Renal cortex interstitium (tissue), 11 donors: ENCODE data around the gene SEBOX. TPM values are rescaled to one million over a fixed set of nuclear protein-coding genes. Genes with fewer than 3 reads are reported as not detected.
A peak's percentile ranks its signal among the peaks of the same experiment; 100 is the strongest.

Experiments
- DNase-seq, 11 donors: peaks; one replicate each; pipeline ENCODE4 v3.0.0-alpha.2; 2013; ENCODE audit warnings: low read depth in 9 of 11, low spot score in 4 of 11; ENCODE audit errors: extremely low read depth in 1 of 11
- polyA plus RNA-seq, 3 donors: library from polyadenylated mRNA; unstranded; fragments of 120-200 nt; gene quantifications; one replicate each; pipeline ENCODE4 v1.2.1, GENCODE V29; 2013; ENCODE audit not compliant: insufficient read length in 3 of 3

Gene SEBOX
- polyA plus RNA-seq, 3 donors, result not detected

GRCh38 chr17:28331891-28332420 is 33.0 kb downstream of the SEBOX start:
- DNase-seq, result no peak

GRCh38 chr17:28330671-28331070 is 34.3 kb downstream of the SEBOX start:
- no peak for DNase-seq

- no peak for DNase-seq
These were observed 36.7 kb downstream of the SEBOX start for GRCh38 chr17:28328325-28328724.

- no peak for DNase-seq
These were observed 37.3 kb downstream of the SEBOX start for GRCh38 chr17:28327709-28328108.

GRCh38 chr17:28327031-28327607 is 37.9 kb downstream of the SEBOX start:
- DNase-seq, result no peak

GRCh38 chr17:28326114-28326513 is 38.9 kb downstream of the SEBOX start:
- no peak for DNase-seq

GRCh38 chr17:28325211-28325610 is 39.8 kb downstream of the SEBOX start:
- DNase-seq, result no peak

- no peak for DNase-seq
These were observed 40.2 kb downstream of the SEBOX start for GRCh38 chr17:28324781-28325180.

- DNase-seq, result no peak
These were observed 40.7 kb downstream of the SEBOX start for GRCh38 chr17:28324267-28324745.

- no peak for DNase-seq
These were observed 44.6 kb downstream of the SEBOX start for GRCh38 chr17:28320215-28321061.

GRCh38 chr17:28319598-28319935 is 45.4 kb downstream of the SEBOX start:
- no peak for DNase-seq

GRCh38 chr17:28318759-28319597 is 46.0 kb downstream of the SEBOX start, which contains the start of gene TMEM97:
TMEM97 (plus strand) TSS chr17:28319200; CDS start chr17:28319240, 40 bp downstream.
- peak; percentile 86 to 95 (median 92) for DNase-seq

GRCh38 chr17:28317966-28318758 is 46.8 kb downstream of the SEBOX start:
- DNase-seq, result no peak

GRCh38 chr17:28317099-28317965 is 47.7 kb downstream of the SEBOX start:
- DNase-seq, result no peak

- DNase-seq, result no peak
These were observed 48.9 kb downstream of the SEBOX start for GRCh38 chr17:28315846-28316705.

- no peak for DNase-seq
These were observed 51.2 kb downstream of the SEBOX start for GRCh38 chr17:28313841-28314240.
